Measurements from ENCODE around the gene FGD4.

DNA sequence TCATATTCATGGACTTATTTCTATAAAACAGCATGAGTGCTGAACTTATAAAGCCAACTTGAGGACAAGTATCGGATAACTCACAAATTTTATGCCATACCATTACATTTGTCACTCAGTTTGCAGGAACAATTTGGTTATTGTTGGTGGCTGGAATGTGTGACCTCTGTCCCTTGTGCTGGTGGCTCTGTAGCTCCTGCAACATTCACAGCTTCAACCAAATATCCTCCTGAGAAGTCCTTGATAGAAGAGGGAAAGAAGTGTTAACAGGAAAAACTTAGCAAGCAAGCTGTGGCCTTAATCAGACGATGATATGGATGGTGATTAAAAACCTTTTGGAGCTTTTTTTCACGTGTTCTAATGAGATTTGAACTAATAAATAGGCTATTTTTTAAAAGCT, 218.8 kb downstream of the FGD4 start:
- TF ChIP-seq POLR2AphosphoS5 (IDR thresholded peaks at IDR 0.05; ENCODE audit: borderline replicate concordance, low read depth, low read length), result no peak
- no peak for TF ChIP-seq EZH2 (IDR thresholded peaks at IDR 0.05)
- TF ChIP-seq FOXP2 (optimal IDR thresholded peaks at IDR 0.05; ENCODE audit: control extremely low read depth, extremely low read length, insufficient read depth), result no peak
